HG03139 (cell line): ENCODE data around the gene GCC1.
"Not testable (repeated sequence)": the region's sequence is repeated elsewhere in the genome, so short reads cannot be mapped to it uniquely, and the experiment has no call there.

Source experiments
- ATAC-seq: cut with Tn5 transposase; IDR thresholded peaks from one replicate; pipeline ENCODE4 v1.9.1; 2021; ENCODE audit not compliant: unreplicated experiment

Gene GCC1

GRCh38 chr7:127589896-127590295 is 4.5 kb upstream of the GCC1 start:
- no peak for ATAC-seq

- ATAC-seq = peak; percentile 11
Observed at GRCh38 chr7:127588697-127589482, 3.5 kb upstream of the GCC1 start.

GRCh38 chr7:127588019-127588696 is 2.8 kb upstream of the GCC1 start, which contains the start of gene ARF5:
TSS of gene ARF5 (plus strand) at chr7:127588411. CDS start at chr7:127588499, 88 bp downstream.
- peak; percentile 63 for ATAC-seq

- ATAC-seq = no peak
Observed at GRCh38 chr7:127587663-127588018, 2.2 kb upstream of the GCC1 start.

- ATAC-seq = no peak
Observed at GRCh38 chr7:127586346-127586745, 950 bp upstream of the GCC1 start.

GRCh38 chr7:127584648-127585043 is 750 bp downstream of the GCC1 start:
- ATAC-seq = no peak

GRCh38 chr7:127582361-127582760 is 3.0 kb downstream of the GCC1 start:
- ATAC-seq = no peak

GRCh38 chr7:127581716-127582115 is 3.7 kb downstream of the GCC1 start:
- no peak for ATAC-seq

- no peak for ATAC-seq
Observed at GRCh38 chr7:127580612-127581011, 4.8 kb downstream of the GCC1 start.

GRCh38 chr7:127578711-127579275 is 6.6 kb downstream of the GCC1 start:
- ATAC-seq = no peak

GRCh38 chr7:127578036-127578684 is 7.2 kb downstream of the GCC1 start:
- ATAC-seq = no peak

GRCh38 chr7:127571741-127572505 is 13.5 kb downstream of the GCC1 start:
- no peak for ATAC-seq

GRCh38 chr7:127568034-127568433 is 17.4 kb downstream of the GCC1 start:
- ATAC-seq = not testable (repeated sequence)

GRCh38 chr7:127566242-127566641 is 19.2 kb downstream of the GCC1 start:
- no peak for ATAC-seq

GRCh38 chr7:127557803-127558202 is 27.6 kb downstream of the GCC1 start:
- no peak for ATAC-seq

- no peak for ATAC-seq
Observed at GRCh38 chr7:127556404-127556803, 29.0 kb downstream of the GCC1 start.

GRCh38 chr7:127551941-127552340 is 33.5 kb downstream of the GCC1 start:
- no peak for ATAC-seq

GRCh38 chr7:127550247-127550646 is 35.1 kb downstream of the GCC1 start:
- no peak for ATAC-seq

GRCh38 chr7:127546313-127546712 is 39.1 kb downstream of the GCC1 start:
- no peak for ATAC-seq

- no peak for ATAC-seq
Observed at GRCh38 chr7:127541548-127541947, 43.8 kb downstream of the GCC1 start.

GRCh38 chr7:127540461-127540860 is 44.9 kb downstream of the GCC1 start:
- not testable (repeated sequence) for ATAC-seq
